ENCODE data around the gene RUFY3. TPM values are rescaled to one million over a fixed set of nuclear protein-coding genes. Genes with fewer than 3 reads are reported as not detected.

The RUFY3 gene
- total and polyA plus RNA-seq, 9 of the 15 experiments (the other 6 are each of a cell fraction or from before 2014, with no cell fraction given) = 4.2 to 31.1 (median 21.5) TPM

DNA sequence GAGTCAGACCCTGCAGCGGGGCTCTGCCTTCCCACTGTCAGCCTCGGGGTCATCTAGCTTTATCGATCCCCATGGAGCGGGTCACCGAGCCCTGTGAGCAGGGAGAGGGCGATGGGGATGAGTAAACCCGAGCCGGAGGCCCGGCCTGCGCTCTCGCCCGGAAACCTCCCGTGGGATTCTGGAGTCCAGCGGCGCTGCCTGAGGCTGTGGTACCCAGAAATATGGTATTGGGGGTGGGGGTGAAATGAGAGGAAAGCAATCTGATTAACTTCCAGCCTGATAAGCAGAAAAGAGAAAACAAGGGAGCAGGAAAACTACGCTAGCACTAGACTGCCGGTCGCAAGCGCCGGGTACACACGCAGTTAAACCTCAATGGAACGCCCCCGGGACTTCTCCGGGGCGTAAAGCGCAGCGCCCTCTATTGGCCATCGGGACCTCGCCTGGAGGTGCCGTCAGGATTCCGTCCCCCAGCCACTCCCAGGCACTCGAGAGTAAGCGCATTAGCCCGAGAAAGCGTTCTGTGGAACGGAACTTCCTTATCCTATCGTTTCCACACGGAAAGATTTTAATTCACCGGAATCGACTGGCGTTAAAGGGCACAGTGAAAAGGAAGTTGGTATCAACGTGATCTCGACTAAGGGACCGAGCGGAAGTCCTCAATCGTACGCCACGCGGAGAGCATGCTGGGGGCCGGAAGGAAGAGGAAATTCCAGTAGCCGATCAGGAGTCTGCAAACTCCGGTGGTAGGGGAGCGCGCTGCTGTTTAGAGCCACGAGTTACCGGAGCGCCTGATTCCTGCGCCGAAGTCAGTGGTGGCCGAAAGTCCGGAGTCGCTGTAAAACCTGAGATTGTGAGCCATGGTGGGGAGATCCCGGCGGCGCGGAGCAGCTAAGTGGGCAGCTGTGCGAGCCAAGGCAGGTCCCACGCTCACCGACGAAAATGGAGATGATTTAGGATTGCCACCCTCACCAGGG, 33.7 kb upstream of the RUFY3 start, which contains the start of gene UTP3 (continued):
- TF ChIP-seq ZNF589 (CRISPR knock-in tag; IDR thresholded peaks at IDR 0.05; ENCODE audit: low read depth) = peak; percentile 87; the same call in 1 of the 2 replicates
- no peak for TF ChIP-seq ARID2 (IDR thresholded peaks at IDR 0.05)
- TF ChIP-seq KHSRP (IDR thresholded peaks at IDR 0.05) = no peak
- TF ChIP-seq ZNF124 (CRISPR knock-in tag; IDR thresholded peaks at IDR 0.05) = no peak
- TF ChIP-seq, protein P1, sequence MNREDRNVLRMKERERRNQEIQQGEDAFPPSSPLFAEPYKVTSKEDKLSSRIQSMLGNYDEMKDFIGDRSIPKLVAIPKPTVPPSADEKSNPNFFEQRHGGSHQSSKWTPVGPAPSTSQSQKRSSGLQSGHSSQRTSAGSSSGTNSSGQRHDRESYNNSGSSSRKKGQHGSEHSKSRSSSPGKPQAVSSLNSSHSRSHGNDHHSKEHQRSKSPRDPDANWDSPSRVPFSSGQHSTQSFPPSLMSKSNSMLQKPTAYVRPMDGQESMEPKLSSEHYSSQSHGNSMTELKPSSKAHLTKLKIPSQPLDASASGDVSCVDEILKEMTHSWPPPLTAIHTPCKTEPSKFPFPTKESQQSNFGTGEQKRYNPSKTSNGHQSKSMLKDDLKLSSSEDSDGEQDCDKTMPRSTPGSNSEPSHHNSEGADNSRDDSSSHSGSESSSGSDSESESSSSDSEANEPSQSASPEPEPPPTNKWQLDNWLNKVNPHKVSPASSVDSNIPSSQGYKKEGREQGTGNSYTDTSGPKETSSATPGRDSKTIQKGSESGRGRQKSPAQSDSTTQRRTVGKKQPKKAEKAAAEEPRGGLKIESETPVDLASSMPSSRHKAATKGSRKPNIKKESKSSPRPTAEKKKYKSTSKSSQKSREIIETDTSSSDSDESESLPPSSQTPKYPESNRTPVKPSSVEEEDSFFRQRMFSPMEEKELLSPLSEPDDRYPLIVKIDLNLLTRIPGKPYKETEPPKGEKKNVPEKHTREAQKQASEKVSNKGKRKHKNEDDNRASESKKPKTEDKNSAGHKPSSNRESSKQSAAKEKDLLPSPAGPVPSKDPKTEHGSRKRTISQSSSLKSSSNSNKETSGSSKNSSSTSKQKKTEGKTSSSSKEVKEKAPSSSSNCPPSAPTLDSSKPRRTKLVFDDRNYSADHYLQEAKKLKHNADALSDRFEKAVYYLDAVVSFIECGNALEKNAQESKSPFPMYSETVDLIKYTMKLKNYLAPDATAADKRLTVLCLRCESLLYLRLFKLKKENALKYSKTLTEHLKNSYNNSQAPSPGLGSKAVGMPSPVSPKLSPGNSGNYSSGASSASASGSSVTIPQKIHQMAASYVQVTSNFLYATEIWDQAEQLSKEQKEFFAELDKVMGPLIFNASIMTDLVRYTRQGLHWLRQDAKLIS (CRISPR knock-in tag; IDR thresholded peaks at IDR 0.05) = no peak
- no peak for TF ChIP-seq CEBPB (tag; IDR thresholded peaks at IDR 0.05)
- no peak for TF ChIP-seq POU5F1 (IDR thresholded peaks at IDR 0.05; ENCODE audit: borderline replicate concordance, low read depth, low read length, partially characterized antibody)
- TF ChIP-seq ZNF282 (CRISPR knock-in tag; IDR thresholded peaks at IDR 0.05) = no peak
- no peak for TF ChIP-seq ZNF695 (CRISPR knock-in tag; IDR thresholded peaks at IDR 0.05)
- TF ChIP-seq TCF7L2 (IDR thresholded peaks at IDR 0.05; ENCODE audit: low read depth, low read length) = peak; percentile 67
- no peak for TF ChIP-seq ESRRB (CRISPR knock-in tag; IDR thresholded peaks at IDR 0.05; ENCODE audit: borderline replicate concordance)
- TF ChIP-seq KDM4B (IDR thresholded peaks at IDR 0.05; ENCODE audit: borderline replicate concordance in 2 of 2, low read depth in 1 of 2) = peak in 1 of 2 experiments; percentile 89; a peak in 1 of 4 replicates
- peak; percentile 64; the same call in 1 of the 2 replicates for TF ChIP-seq KLF16 (IDR thresholded peaks at IDR 0.05)
- TF ChIP-seq TAF9B (IDR thresholded peaks at IDR 0.05; ENCODE audit: partially characterized antibody) = peak; percentile 69
- TF ChIP-seq, protein P2, sequence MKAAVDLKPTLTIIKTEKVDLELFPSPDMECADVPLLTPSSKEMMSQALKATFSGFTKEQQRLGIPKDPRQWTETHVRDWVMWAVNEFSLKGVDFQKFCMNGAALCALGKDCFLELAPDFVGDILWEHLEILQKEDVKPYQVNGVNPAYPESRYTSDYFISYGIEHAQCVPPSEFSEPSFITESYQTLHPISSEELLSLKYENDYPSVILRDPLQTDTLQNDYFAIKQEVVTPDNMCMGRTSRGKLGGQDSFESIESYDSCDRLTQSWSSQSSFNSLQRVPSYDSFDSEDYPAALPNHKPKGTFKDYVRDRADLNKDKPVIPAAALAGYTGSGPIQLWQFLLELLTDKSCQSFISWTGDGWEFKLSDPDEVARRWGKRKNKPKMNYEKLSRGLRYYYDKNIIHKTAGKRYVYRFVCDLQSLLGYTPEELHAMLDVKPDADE (conservative IDR thresholded peaks at IDR 0.05; ENCODE audit: control insufficient read depth, low read depth, low read length) = peak; percentile 17
- peak; percentile 56 to 99; a peak in 3 of 4 replicates for TF ChIP-seq TRIM24 (IDR thresholded peaks at IDR 0.05)

Measured in K562 (cell line).